Tongue (tissue), 2 donors: ENCODE results near the gene CRYBG1. TPM values are rescaled to one million over a fixed set of nuclear protein-coding genes. Genes with fewer than 3 reads are reported as not detected.
"Not testable (repeated sequence)": the region's sequence is repeated elsewhere in the genome, so short reads cannot be mapped to it uniquely, and the experiment has no call there.

Source experiments
- DNase-seq: peaks from one replicate; pipeline ENCODE4 v3.0.0-alpha.2; 2015
- total RNA-seq: library from RNA; depleted of rRNA; stranded (reverse); fragments of >200 nt; gene quantifications from one replicate; pipeline ENCODE4 v1.2.3, GENCODE V29; 2014

The CRYBG1 gene
- total RNA-seq, 1 donor from 2014 or later: 18.7 TPM

DNA sequence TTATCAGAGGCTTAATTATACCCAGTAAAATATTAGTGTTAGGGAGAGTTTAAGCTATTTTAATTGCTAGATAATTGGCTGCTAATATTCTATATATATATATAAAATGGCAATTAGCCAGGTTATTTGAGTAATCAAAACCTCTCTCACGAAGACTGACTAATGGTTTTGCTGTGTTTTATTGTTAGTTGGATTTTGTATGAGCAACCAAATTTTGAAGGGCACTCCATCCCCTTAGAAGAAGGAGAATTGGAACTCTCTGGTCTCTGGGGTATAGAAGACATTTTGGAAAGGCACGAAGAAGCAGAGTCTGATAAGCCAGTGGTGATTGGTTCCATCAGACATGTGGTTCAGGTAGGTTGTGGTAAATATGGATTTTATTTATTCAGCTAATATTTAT, 166.6 kb downstream of the CRYBG1 start:
- DNase-seq: no peak

DNA sequence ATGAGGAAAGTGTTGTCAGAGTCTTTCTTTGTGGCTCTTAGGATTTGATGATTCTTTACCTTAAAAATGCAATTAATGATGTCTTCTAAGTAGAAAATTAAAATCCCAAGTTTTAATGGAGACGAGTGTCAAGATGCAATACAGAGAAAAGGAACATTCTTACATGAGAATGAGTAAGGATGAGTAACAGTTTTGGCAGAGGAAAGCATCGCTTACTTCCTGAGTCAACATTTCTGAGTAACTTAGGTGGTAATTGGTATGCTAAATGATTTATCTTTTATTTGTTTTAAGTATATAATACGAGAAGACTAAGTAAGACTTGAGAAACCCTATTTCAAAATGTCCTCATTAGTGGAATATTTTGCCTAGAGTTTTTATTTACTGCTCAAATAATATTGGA, 167.5 kb downstream of the CRYBG1 start:
- DNase-seq: no peak

DNA sequence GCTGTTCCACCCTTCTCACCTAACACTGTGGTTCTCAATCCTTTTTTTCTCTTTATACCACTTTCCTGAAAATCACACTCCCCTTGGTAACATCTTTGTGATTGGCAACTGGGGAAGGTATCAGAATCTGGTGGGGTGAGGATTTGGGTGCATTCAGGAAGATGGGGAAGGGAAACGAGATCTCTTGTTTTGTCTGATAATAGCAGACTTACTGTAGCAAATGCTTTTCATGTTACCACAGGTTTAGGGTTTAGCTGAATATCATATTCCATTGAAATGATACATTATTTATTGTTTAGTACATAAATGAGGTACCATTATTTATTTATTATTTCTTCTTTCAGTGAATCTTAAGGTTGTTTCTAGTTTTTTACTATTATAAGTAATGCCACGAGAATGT, 168.0 kb downstream of the CRYBG1 start:
- no peak for DNase-seq

DNA sequence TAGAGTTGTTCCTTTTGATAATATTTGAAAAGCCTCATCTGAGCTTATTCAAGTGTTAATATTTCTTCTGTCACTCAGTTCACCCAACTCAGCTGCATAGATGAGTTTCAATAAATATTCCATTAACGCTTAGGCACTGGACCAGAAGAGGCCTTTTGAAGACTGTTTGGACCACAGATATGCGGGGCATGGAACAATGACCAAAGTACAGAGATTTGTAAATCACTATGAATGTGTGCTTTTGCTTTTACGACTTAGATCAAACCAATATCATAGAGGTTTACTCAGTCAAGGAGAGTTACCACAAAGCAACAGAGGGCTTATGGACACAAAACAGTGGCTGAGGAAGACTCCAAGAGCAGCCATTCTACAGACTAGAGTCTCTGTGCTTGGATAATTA, 168.9 kb downstream of the CRYBG1 start:
- no peak for DNase-seq

DNA sequence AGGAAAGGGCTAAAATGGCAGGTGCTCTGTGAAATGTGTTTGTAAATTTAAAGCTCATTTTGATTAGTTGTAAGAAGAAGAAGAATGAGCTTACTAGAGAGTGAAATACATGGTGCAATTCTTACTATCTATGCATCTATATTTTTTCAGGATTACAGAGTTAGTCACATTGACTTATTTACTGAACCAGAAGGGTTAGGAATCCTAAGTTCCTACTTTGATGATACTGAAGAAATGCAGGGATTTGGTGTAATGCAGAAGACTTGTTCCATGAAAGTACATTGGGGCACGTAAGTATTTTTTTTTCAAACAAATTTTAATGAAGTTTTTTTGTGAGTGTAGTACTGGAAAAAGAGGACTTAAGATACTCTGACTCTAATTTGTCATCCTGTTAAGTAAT, 169.5 kb downstream of the CRYBG1 start:
- no peak for DNase-seq

DNA sequence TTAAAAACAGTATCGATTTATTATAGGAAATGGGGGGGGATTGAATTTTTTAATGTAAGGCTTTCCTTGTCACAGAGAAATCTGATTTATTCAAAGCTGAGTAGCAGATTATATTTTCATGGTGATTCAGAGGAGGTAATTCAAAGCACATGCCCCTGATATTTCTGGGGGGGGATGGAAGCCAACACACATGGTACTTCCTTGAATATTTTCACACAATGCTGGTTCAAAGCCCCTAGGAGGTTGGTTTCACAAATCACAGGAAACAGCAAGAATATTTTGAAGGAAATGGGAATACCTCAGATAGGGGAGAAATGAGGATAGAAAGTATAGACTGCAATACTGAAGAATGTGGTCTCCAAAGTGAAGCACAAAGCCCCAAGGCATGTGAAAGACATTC, 170.0 kb downstream of the CRYBG1 start:
- DNase-seq: no peak

DNA sequence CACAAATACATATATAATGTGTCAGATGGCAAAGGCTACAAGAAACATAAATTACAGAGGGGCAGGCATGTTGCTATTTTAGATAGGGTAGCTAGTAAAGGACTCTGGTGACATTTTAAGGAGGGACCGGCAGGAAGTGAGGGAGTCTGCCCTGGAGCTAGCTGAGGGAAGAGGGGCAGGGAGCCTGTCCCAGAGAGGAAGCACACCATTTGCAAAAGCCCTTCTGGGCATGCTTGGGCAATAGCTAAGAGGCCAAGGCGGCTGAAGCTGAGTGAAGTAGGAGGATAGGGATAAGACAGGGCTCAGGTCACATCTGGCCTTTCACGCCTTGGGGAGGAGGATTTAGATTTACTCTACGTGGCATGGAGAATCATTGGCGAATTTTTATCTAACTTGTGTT, 172.5 kb downstream of the CRYBG1 start:
- no peak for DNase-seq

DNA sequence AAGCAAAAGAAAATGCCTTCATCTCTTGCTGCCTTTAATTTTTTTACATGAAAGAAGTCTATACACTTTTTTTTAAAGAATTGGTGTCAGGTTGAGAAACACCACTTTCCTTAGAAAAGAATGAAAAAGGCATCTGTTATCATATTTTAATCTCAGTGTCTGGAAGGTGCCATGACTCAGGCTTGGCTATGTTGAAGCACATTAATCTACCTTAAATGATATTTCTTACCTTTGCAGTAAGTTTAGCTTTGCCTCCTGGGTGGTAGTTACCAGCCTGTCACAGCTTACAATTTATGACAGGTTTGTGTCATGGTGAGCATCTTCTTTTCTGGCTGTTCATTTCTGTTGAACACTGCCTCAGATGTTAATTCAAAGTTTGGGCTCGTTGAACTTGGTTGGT, 173.5 kb downstream of the CRYBG1 start:
- DNase-seq: no peak

DNA sequence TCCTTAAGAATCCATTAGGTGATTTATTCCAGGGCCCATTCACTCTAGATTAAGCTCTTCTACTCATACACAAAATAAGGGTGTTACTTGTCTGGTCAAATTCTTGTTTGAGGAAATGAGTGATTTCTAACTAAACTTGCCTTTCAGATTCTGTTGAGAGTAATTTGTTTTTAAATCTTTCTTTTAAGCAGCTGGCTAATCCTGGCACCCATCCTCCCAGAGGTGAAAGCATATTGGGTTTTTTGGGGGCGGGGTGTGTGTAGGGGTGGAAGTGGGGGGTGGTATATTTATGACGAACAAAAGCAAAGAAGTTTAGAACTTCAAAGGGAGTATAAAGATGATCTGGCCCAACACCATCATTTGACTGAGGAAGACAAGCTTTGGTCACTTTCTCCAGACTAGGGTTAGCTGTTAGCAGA, 174.1 kb downstream of the CRYBG1 start:
- no peak for DNase-seq

DNA sequence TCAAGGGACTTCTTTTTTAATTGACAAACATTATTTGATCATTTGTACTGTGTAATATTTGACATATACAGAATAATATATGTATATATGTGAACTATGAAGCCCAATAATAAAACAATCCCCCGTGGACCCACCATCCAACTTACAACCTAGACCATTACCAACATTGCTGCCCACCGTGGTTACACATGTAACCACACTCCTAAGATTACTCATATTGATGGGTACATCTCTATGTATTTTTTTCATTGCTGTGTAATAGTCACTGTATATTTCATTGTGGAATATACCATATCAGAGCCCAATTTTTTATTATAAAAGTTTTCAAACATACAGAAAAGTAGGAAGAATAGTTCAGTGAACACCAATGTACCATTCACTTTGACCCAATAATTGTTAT, 174.5 kb downstream of the CRYBG1 start:
- no peak for DNase-seq

DNA sequence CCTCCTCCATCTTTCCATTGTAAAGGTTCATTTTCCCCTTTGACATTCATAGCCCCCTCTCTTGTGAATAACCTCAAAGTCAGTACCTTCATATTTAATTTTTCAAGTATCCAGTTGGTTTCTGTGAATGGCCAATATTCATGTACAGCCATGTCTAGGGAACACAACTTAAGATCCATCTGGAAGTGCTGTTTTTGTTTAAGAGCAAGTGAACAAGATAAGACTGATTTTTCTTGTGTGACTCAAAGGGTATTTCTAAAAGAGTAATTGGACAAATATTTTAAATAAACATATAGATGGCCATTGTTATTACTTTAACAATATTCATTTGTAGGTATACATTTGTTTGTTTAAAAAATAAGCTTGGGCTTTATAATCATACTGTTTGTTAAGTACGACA, 175.8 kb downstream of the CRYBG1 start:
- no peak for DNase-seq

DNA sequence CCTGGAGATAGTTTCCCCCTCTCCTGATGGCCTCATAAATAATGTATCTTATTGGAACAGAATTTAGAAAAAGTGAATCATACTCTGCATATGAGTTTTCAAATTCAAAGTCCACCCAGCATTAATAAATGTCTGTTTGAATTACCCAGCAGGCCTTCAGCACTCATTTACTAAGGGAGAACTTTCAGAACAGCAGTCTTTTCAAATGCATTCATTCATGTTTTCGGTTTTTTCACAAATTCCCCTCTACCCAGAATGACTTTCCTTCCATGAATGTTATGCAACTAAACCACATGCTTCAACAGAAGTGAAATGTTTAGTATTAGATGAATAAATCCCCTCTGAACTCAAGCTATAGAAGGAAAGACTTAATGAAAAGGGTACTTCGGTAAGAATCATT, 176.3 kb downstream of the CRYBG1 start:
- no peak for DNase-seq

DNA sequence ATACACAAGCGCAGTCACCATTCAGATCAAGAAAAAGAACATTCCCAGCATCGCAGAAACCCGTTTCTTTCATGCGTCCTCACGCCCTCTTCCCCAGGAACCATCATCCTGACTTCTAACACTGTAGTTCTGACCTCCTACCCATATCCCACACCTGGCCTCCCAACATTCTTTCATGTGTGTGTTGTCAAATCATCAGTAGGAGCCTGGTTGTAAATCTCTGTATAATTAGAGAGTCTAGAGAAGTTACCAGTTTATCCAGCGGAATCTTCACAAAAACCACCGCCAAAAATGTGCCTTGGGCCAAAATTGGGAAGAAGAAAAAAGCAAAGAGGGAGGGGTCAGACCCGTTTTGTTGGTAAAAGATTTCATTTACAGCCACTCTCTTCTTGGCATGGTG, 177.1 kb downstream of the CRYBG1 start:
- DNase-seq: no peak

DNA sequence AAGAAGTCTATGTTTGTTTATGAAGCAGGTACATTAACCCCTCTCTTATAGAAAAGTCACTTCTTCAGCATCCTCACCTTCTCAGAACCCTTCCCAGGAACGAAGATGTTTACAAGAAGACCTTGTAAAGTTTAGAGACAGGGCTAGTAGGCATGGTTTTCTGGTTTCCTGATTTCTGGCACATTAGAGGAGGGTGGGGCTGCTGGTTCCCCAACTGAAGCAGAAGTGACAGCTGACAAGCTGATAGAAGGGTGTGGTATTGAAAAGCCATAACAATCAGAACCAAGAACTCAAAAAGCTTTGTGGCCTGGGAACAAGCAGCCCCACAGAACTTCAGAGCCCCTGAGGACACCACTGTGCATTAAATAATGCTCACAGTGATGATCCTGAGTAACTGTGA, 177.6 kb downstream of the CRYBG1 start:
- no peak for DNase-seq

DNA sequence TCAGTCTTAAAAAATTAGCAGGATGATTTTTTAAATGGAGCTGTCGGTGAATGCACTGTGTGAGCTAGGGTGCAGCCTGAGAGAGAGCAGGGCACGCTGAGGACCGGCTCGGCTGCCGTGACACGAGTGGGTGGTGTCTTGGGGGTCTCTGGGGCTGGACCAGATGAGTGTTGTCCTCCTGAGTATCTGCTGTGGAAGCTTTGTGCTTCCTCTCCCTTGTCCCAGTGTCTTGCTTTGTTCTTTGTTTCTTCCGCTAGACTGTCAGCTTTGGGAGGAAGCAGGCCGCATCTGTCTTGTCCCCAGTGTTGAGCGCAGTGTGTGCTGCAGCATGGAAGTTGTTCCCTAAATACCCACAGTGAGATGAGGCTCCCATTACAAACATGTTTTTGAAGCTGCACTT, 179.4 kb downstream of the CRYBG1 start:
- no peak for DNase-seq

DNA sequence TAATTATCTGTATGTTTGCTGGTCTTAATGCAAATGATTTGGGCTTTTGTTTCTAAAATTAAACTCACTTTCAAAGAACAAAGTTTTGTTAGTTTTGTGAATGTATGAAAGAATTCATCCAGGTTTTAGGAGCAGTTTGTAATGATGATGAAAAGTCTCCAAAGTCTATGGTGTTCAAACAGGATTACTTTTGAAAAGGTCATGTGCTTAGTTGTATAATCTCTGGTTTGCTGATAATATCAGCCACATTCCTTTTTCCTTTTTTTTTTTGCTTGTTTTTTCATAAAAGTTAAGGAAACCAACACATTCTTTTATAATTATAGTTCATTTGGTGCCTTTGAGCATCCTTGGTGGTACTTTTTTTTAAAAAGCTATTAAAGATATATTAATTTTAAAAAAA, 179.9 kb downstream of the CRYBG1 start:
- DNase-seq: no peak

DNA sequence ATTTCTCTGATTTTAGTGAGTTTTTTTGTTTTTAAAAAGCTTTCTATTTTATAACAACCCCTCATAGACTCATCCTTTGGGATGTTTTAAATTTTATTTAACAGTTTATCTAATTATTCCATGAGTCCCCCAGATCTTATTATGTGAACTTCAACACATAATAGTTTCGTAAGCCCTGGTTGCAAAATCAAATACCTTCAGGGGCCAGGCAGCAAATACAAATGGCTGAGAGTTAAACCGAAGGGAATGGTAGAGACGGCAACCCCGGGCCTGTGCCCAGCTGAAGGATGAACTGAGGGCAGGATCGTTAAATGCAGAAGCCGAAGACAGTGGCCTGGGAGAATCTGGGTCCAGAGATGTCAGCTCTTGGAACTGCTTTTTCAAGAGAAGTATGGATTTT, 180.4 kb downstream of the CRYBG1 start:
- no peak for DNase-seq

DNA sequence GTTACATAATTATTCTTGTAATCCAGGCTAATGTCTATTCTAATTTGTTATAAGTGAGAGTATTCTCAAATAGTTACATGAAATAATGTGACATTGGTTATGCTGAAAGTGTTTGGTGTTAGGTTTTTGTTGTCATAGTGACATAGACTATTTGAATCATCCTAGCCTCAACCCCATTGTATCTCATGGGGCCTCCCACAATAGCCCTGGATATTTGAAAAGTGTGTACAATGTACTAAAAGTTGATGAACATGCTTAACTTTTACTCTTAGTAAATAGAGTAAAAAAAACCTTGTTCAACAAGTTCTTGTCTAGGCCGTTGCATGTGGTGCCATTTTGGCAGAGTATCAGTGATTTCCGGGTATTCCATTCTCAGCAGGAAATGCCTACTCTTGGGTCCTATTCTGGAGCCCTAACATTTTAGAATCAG, 185.8 kb downstream of the CRYBG1 start:
- no peak for DNase-seq

DNA sequence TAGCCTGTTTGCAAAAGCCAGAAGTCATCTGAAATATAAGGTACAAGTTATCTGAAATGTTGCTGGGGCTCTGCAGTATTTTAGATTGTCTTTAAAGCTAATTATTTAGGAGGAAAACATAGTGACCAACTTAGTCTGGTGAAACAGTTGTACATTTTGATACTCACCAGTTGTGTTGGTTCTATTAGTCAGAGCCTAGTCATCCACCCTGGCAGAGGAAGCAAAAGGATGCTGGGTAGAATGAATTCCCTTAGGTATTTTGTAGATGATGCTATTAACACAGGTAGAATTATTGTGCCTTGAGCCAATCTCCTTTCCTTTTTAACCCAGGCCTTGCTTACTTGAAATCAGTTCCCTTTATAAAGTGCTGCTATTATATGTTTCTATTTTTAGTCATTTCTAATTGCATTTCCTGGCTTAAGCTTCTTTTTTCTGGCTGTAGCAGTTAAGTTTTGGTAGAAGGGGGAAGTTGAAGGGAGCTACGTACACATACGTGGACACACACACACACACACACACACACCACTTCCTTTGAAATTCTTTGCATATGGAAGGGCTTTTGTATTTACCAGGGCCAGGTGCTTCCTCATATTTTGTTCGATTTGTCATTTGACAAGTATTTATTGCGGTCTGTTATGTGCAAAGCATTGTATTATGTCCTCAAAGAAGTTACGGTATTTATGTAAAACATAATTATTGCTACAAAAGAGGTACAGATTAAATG, 186.3 kb downstream of the CRYBG1 start:
- no peak for DNase-seq

DNA sequence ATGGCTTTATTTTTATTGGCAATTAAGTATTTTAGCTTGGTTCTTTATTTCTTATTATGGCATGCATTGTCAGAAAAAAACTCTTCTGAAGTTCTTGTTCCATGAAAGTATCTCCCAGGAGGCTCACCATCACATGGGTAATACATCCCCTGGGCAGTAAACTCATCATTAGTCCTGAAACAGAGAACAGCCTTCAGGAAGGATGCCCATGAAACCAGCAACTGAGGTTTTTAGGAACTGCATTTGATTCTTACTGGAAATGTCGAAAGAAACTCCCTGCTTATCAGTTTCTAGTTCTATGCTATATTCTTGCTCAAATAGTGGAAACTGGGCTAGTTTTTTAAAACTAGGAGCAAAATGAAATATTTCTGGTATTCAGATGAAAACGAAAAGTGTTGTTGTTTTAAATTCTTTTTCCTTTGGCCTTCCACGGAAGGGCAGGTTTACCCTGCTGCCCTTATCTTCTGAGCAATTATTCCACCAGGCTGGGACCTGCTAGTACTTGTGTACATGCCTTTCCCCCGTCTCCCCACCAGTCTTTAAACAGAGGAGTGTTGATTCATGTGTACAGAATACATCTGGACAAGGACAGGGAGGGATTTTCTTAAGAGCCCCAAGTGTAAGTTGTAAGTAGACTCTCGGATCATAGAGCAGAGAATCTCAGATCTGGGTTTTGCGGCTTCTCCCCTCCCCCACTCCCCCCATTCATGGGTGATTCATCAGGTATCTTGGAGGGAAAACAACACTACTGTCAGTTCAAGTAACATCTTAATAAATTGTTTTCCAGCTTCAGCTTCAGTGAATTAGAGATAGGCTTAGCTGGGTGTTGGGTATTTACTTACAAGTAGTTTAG, 187.3 kb downstream of the CRYBG1 start:
- no peak for DNase-seq

DNA sequence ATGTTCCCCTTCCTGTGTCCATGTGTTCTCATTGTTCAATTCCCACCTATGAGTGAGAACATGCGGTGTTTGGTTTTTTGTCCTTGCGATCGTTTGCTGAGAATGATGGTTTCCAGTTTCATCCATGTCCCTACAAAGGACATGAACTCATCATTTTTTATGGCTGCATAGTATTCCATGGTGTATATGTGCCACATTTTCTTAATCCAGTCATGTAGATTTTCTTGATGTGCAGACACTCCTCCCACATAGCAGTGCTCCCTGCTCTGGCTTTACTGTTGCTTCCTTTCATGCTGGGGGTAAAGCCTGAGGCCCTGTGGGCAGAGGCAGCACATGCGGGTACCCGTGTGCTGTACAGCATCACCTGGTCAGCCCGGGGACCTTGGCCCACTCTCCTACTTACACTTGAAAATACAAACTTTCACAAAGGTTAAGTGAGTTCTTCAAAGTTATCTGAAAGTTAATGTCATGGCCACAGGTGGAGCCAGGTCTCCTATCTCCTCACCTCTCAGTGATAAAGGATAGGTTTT, 188.5 kb downstream of the CRYBG1 start:
- not testable (repeated sequence) for DNase-seq

DNA sequence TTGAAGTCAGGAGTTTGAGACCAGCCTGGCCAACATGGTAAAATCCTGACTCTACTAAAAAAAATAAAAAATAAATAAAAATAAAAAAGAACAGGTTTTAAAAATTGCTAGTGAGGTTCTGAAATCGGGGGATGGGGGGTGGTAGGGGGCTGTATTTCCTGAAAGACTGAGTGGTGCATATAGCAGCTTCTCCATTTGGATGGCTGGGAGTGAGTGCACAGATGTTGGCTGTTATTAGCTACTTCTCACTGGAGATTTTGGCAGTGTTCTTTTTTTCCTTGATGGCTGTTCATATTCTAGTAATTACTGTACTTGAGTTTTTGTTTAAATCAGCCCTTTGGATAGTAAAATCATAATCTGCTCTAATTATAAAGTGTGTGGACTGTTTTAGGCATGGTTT, 189.0 kb downstream of the CRYBG1 start:
- no peak for DNase-seq

DNA sequence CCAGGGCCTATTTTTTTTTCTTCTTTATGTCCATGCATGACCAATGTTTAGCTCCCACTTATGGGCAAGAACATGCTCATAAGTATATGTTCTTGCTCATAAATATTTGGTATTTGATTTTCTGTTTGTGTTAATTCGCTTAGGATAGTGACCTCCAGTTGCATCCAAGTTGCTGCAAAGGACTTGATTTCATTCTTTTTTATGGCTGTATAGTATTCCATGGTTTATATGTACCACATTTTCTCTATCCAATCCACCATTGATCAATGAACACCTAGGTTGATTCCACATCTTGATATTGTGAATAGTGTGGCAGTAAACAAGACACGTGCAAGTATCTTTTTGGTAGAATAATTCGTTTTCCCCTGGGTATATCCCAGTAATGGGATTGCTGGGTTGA, 190.6 kb downstream of the CRYBG1 start:
- no peak for DNase-seq

DNA sequence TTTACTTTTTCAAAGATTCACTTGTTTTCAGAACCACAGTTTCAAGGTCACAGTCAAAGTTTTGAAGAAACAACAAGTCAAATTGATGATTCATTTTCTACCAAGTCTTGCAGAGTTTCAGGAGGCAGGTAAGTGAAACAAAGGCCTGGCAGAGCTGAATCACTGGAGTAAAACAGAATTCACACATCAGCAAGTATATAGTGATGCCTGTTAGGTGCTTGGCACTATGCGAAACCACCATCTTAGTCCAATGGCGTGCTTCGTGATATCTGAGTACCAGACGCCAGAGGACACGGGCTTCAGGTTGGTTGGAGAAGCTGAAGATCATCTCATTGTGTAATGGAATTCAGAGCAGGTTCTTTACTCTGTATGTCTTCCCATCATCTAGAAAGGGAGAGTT, 192.9 kb downstream of the CRYBG1 start:
- no peak for DNase-seq
